ENCODE results near the gene ZNF282.

ZNF282 gene

GRCh38 chr7:149161241-149161848, 34.0 kb upstream of the ZNF282 start:
- ATAC-seq, result peak; percentile 63; the same call in 2 of the 3 replicates

GRCh38 chr7:149166142-149166541, 29.2 kb upstream of the ZNF282 start:
- ATAC-seq, result no peak
- TF ChIP-seq ZNF8 (CRISPR knock-in tag; IDR thresholded peaks at IDR 0.05) (no peak), ZC3H10 (CRISPR knock-in tag; IDR thresholded peaks at IDR 0.05) (no peak), ZFP3 (CRISPR knock-in tag; IDR thresholded peaks at IDR 0.05) (no peak), TOX (CRISPR knock-in tag; IDR thresholded peaks at IDR 0.05; ENCODE audit: borderline replicate concordance) (no peak)

More at GRCh38 chr7:149161241-149161848, 34.0 kb upstream of the ZNF282 start:
- TF ChIP-seq, protein P1, sequence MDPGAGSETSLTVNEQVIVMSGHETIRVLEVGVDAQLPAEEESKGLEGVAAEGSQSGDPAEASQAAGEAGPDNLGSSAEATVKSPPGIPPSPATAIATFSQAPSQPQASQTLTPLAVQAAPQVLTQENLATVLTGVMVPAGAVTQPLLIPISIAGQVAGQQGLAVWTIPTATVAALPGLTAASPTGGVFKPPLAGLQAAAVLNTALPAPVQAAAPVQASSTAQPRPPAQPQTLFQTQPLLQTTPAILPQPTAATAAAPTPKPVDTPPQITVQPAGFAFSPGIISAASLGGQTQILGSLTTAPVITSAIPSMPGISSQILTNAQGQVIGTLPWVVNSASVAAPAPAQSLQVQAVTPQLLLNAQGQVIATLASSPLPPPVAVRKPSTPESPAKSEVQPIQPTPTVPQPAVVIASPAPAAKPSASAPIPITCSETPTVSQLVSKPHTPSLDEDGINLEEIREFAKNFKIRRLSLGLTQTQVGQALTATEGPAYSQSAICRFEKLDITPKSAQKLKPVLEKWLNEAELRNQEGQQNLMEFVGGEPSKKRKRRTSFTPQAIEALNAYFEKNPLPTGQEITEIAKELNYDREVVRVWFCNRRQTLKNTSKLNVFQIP (CRISPR knock-in tag; IDR thresholded peaks at IDR 0.05; ENCODE audit: borderline replicate concordance, low read depth), result no peak
- TF ChIP-seq RARB (CRISPR knock-in tag; IDR thresholded peaks at IDR 0.05) (no peak), CSDC2 (CRISPR knock-in tag; IDR thresholded peaks at IDR 0.05) (no peak), ISL1 (CRISPR knock-in tag; IDR thresholded peaks at IDR 0.05) (no peak), ZNF565 (CRISPR knock-in tag; conservative IDR thresholded peaks at IDR 0.05; ENCODE audit: low read depth) (no peak), ZNF8 (CRISPR knock-in tag; IDR thresholded peaks at IDR 0.05) (no peak), ESRRG (CRISPR knock-in tag; IDR thresholded peaks at IDR 0.05) (no peak), PPARA (CRISPR knock-in tag; IDR thresholded peaks at IDR 0.05; ENCODE audit: borderline replicate concordance) (no peak)

DNA sequence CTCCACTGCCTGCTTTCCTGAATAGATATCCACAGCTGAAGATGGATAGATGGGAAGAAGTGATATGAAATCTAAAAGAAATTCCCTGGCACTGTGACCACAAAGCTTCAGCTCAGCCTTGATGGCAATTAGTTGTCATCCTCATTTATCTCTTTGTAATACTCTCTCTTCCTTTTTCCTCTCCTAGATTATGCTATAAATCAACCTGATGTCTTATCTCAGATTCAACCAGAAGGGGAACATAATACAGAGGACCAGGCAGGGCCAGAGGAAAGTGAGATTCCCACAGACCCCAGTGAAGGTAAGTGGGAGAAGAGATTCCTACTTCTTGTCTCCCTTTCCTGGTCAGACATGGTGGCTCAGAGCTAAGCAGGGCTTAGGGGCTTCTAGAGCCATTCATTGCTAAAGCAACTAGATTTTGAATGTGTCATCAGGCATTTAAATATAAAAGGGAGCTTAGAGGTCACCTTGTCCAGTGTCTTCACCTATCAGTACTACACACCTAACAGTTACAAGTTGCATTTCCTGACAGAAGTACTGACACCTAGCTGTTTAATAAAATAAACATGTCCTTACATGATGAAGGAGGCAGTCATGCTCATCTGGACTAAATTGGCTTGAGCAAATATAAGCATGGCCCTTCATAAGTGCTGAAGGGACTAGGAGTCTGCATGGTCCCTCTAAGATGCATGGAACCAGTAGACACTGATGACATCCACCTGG, 28.6 kb upstream of the ZNF282 start:
- ATAC-seq, result no peak; the same call in 2 of the 3 replicates
- TF ChIP-seq ZC3H10 (CRISPR knock-in tag; IDR thresholded peaks at IDR 0.05) (no peak), OSR1 (CRISPR knock-in tag; IDR thresholded peaks at IDR 0.05) (no peak), ZNF565 (CRISPR knock-in tag; conservative IDR thresholded peaks at IDR 0.05; ENCODE audit: low read depth) (no peak), TCF4 (CRISPR knock-in tag; IDR thresholded peaks at IDR 0.05; ENCODE audit: borderline replicate concordance) (no peak), ISL1 (CRISPR knock-in tag; IDR thresholded peaks at IDR 0.05) (no peak), ZFP3 (CRISPR knock-in tag; IDR thresholded peaks at IDR 0.05) (no peak), BACH2 (CRISPR knock-in tag; IDR thresholded peaks at IDR 0.05; ENCODE audit: borderline replicate concordance) (no peak), GLIS3 (CRISPR knock-in tag; IDR thresholded peaks at IDR 0.05) (no peak), ZNF70 (CRISPR knock-in tag; IDR thresholded peaks at IDR 0.05) (no peak), CSDC2 (CRISPR knock-in tag; IDR thresholded peaks at IDR 0.05) (no peak), ARNTL (CRISPR knock-in tag; IDR thresholded peaks at IDR 0.05; ENCODE audit: borderline replicate concordance, low read depth) (no peak), ESRRG (CRISPR knock-in tag; IDR thresholded peaks at IDR 0.05) (no peak), RARB (CRISPR knock-in tag; IDR thresholded peaks at IDR 0.05) (no peak), CSRNP3 (CRISPR knock-in tag; IDR thresholded peaks at IDR 0.05) (no peak), SNAI2 (CRISPR knock-in tag; IDR thresholded peaks at IDR 0.05) (no peak), PPARA (CRISPR knock-in tag; IDR thresholded peaks at IDR 0.05; ENCODE audit: borderline replicate concordance) (no peak)
- TF ChIP-seq, protein P2, sequence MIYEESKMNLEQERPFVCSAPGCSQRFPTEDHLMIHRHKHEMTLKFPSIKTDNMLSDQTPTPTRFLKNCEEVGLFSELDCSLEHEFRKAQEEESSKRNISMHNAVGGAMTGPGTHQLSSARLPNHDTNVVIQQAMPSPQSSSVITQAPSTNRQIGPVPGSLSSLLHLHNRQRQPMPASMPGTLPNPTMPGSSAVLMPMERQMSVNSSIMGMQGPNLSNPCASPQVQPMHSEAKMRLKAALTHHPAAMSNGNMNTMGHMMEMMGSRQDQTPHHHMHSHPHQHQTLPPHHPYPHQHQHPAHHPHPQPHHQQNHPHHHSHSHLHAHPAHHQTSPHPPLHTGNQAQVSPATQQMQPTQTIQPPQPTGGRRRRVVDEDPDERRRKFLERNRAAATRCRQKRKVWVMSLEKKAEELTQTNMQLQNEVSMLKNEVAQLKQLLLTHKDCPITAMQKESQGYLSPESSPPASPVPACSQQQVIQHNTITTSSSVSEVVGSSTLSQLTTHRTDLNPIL (CRISPR knock-in tag; IDR thresholded peaks at IDR 0.05; ENCODE audit: low read depth), result no peak
- TF ChIP-seq, protein P1 (CRISPR knock-in tag; IDR thresholded peaks at IDR 0.05; ENCODE audit: borderline replicate concordance, low read depth), result no peak
- TF ChIP-seq, protein P3, sequence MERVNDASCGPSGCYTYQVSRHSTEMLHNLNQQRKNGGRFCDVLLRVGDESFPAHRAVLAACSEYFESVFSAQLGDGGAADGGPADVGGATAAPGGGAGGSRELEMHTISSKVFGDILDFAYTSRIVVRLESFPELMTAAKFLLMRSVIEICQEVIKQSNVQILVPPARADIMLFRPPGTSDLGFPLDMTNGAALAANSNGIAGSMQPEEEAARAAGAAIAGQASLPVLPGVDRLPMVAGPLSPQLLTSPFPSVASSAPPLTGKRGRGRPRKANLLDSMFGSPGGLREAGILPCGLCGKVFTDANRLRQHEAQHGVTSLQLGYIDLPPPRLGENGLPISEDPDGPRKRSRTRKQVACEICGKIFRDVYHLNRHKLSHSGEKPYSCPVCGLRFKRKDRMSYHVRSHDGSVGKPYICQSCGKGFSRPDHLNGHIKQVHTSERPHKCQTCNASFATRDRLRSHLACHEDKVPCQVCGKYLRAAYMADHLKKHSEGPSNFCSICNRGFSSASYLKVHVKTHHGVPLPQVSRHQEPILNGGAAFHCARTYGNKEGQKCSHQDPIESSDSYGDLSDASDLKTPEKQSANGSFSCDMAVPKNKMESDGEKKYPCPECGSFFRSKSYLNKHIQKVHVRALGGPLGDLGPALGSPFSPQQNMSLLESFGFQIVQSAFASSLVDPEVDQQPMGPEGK (CRISPR knock-in tag; IDR thresholded peaks at IDR 0.05; ENCODE audit: borderline replicate concordance), result no peak
- TF ChIP-seq, protein P4, sequence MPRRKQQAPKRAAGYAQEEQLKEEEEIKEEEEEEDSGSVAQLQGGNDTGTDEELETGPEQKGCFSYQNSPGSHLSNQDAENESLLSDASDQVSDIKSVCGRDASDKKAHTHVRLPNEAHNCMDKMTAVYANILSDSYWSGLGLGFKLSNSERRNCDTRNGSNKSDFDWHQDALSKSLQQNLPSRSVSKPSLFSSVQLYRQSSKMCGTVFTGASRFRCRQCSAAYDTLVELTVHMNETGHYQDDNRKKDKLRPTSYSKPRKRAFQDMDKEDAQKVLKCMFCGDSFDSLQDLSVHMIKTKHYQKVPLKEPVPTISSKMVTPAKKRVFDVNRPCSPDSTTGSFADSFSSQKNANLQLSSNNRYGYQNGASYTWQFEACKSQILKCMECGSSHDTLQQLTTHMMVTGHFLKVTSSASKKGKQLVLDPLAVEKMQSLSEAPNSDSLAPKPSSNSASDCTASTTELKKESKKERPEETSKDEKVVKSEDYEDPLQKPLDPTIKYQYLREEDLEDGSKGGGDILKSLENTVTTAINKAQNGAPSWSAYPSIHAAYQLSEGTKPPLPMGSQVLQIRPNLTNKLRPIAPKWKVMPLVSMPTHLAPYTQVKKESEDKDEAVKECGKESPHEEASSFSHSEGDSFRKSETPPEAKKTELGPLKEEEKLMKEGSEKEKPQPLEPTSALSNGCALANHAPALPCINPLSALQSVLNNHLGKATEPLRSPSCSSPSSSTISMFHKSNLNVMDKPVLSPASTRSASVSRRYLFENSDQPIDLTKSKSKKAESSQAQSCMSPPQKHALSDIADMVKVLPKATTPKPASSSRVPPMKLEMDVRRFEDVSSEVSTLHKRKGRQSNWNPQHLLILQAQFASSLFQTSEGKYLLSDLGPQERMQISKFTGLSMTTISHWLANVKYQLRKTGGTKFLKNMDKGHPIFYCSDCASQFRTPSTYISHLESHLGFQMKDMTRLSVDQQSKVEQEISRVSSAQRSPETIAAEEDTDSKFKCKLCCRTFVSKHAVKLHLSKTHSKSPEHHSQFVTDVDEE (CRISPR knock-in tag; IDR thresholded peaks at IDR 0.05), result no peak

Data from SK-N-SH treated with all-trans-retinoic acid at 6 μM for 48 hours (cell line).